Stimulated activated CD4-positive, alpha-beta T cell treated with anti-CD3 and anti-CD28 coated beads, Interleukin-2, amount 100 ng/mL, for 4 hours (primary cell): ENCODE data around the gene GRK6.

Experiments used
- DNase-seq: peaks from one replicate; pipeline ENCODE4 v3.0.0-alpha.2; 2020; ENCODE audit warnings: low read depth

GRK6 gene

DNA sequence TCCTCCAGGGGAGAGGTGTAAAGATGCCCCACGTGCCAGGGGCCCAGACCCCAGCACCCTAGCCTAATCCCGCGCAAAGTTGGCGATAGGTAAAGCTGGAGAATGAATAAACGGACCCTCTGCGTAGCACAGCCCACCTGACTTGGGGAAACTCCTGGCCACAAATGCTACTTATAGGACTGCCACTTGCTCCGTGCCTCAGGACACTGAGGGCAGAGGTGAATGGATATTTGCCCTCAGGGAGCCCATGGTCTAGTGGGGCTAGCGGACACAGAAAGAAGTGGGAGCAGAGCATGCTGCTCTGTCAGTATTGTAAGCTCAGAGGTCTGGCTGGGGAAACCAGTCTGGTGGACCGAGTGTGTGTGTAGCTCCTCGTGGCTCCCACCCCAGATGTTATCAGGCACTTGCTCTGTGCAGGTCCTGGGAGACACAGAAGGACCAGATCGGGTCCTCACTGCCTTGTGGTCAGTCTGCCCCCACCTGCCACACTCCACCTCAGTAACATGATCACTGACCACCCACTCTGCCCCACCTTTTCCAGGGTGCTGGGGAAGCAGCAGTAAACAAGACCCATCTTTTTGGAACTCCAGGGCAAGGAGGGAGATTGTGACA lies 841 bp downstream of the GRK6 start:
- DNase-seq: no peak

DNA sequence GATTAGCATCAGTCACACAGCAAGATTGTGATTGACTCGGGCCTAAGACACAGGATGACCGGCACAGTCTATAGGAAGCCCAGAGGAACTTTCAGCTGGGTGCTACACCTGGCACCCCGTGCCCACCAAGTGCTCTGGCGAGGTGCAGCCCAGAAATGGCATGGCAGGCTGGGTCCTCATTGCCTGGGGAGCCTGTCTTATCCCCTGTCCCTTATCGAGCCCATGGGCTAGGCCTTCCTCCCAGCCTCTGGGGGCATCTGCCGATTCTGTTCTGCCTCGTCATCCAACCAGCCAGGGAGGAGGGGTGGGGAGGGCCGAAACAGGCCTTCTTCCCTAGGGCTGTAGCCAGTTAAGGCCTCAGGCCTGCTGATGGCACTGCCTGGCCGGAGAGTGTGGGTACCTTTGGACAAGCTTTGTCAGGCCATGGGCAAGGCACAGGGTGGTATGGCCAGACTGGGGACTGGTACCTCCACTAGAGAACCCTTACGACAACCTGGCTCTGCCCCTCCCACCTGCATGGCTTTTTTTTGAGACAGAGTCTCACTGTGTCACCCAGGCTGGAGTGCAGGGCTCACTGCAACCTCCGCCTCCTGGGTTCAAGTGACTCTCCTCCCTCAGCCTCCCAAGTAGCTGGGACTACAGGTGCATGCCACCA lies 1.6 kb downstream of the GRK6 start:
- DNase-seq: no peak

DNA sequence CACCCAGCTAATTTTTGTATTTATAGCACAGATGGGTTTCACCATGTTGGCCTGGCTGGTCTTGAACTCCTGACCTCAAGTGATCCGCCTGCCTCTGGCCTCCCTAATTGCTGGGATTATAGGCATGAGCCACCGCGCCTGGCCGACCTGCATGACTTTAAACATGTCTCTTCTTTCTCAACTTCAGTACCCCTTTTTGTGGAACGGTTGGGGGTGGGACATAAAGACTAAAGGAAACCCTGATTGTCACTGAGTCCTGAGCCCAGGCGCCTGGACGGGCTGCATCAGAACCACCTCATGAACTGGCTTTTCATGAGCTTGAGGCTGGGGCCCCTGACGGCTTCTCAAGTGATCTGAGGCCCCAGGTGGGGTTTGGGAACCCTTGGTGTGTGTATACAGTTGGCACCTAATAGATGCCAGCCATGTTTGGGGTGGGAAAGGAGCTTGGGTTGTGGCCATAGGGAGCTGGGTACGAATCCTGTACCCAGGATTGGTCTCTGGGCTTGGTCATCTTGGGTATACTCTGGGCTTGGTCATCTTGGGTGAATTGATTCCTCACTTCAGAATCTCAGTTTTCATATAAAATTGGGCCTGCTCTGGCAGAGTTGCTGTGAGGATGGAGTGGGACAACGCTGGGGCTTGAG lies 2.2 kb downstream of the GRK6 start:
- no peak for DNase-seq

DNA sequence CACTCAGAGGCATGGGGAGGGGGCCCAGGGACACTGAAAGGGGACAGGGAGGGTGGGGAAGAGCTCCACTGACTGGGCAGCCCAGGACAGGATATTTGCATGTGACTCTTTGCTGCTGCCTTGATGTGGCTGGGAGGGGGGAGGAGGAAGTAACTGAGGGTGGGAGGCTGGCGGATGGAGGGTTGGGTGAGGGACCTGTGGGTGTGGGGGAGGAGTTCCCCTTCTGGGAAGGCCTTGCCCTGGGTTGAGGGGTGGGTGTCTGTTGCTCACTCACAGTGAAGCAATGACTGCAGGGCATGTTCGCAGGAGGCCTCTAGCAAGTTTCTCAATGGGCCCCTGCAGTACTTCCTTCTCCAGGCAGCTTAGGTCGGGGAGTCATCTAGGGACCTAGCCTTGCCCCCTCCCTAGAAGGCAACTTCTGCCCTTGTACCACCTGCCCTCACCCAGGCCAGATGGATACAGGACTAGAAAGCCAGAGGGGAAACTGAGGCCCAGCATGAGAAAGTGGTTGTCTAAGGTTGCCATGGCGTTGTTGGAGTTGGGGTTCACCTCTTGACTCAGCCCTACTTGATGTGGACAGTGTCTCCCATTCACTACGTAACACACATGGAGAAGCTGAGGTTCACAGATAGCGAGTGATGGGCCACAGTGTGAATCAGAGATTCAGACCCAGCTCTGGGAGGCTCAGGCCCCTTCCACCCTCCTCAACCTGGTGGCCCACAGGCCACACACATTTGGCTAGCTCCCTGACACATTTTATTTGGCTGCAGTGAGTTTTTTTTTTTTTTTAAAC lies 3.0 kb downstream of the GRK6 start:
- peak; percentile 90 for DNase-seq

DNA sequence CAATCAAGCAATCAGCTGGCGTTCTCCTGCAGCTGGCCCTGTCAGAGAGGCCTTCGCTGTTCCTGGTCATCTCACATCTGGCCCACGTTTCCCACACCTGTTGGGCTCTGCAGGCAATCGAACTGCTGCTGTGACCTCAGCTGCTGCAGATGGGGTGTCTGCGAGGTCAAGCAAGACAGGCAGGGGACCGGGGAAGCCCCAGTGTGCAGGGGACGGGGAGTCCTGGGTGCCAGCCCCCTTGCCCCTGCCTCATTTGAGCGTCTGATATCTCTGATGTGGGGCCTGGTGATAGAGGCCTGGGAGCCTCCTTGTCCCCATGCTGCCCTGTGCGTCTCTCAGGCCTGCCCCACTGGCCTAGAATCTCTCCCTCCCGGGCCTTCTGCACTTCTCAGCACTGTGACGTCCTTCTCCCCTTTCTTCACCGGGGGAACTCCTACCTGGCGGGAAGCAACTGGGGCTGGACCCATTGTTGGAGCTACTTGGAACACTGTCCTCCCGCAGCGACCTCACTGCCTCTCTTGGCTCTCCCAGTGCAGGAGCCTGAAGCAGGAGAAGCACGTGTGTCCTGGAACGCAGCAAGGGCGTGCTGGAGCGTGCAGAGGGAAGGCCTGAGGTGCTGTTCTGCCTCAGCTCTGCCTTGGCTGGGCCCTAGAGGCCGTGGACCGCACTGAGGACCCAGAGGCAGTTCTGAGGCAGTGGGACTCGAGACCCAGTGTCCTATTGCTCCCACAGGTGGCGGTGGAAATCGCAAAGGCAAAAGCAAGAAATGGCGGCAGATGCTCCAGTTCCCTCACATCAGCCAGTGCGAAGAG lies 3.9 kb downstream of the GRK6 start:
- DNase-seq: no peak

DNA sequence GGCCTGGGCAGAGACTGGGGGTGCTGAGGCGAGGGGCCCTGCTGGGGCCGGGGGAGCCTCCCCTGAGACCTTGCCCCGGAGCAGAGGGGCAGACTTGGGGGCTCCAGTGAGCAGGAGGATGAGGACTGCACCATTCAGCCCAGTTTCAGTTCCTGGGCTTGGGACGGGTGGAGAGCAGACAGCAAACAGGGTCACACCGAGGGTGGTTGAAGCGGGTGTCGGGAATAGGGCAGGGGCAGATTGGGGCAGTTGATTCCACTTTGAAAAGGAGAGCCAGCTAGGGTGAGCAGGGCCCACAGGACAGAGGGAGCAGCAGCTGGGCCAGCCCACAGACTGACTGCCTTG lies 4.5 kb downstream of the GRK6 start:
- DNase-seq: no peak

DNA sequence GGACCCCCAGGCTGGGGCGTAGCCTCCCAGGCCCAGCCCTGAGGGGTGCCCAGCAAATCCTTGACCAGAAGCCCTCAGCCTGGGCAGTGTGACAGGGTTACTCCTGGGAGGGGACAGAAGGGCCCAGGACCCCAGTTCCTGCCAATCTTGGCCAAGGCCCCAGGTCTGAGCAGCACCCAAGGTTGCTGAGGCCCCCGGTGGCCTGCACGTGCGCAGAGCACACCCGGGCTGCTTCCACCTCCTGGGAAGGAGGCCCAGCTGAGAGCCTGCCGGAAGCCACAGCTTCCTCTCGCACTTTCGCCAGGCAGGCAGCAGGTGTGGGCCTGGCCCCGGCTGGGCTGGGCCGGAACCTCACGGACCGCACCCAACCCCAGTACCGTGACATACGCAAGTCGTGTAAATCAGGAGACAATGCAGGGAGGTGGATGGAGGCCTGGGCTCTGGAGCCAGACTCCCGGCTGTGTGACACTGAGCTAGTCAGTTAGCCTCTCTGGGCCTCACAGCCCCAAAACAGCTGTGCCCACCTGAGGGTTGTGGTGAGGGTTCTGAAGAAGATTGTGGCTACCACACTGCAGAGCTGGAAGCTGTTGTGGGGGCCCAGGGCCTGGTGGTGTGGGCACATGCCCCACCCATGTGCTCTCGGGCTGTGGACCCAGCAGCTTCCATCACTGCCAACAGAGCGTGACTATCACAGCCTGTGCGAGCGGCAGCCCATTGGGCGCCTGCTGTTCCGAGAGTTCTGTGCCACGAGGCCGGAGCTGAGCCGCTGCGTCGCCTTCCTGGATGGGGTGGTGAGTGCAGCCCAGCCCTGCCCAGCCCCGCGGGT lies 5.1 kb downstream of the GRK6 start:
- DNase-seq: no peak

DNA sequence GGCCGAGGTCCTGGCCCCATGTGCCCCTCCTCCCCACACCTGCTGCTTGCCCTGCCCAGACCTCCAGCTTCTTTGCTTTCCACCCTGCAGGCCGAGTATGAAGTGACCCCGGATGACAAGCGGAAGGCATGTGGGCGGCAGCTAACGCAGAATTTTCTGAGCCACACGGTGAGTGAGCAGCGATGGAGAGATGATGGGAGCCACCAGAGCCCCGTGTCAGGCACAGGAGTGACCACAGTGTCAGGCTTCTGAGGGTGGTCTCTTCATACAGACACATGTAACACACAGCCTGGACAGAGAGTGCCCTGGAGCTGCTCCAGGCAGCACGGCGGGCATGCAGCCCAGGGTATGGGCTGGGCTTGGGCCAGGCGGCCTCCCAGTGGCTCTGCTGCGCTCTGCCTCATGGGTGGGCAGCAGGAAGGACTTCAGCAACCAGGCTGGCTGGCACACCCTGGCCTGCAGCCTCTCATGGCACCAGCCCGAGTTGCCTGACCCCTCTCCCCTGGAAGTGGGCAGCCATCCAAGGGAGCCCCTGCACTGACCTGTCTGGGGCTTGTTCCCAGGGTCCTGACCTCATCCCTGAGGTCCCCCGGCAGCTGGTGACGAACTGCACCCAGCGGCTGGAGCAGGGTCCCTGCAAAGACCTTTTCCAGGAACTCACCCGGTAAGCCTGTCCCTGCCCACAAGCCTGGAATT lies 5.8 kb downstream of the GRK6 start:
- no peak for DNase-seq

DNA sequence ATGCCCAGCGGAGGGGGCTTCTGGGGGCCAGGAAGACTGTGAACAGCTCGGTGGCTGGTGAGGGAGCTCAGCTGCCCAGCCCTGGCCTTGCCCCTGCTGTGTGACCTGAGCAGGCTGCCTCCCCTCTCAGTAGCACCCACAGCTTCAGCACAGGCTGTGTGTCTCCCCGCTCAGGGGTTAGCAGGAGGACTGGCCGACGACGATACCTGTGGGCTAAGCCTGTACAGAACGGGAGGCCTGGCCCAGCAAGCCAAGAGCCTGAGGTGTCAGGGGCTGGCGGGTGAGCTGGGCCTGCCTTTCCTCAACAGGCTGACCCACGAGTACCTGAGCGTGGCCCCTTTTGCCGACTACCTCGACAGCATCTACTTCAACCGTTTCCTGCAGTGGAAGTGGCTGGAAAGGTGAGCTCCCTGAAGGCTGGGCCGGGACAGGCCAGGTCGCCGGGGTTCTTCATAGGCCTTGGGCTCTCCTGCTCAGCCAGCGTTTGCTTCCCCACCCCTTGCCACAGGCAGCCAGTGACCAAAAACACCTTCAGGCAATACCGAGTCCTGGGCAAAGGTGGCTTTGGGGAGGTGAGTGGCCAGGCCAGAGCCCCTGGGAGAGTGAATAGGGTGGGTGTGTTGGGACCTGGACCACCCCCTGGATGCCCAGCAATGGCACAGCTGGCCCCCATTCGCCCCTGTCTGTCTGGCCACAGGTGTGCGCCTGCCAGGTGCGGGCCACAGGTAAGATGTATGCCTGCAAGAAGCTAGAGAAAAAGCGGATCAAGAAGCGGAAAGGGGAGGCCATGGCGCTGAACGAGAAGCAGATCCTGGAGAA lies 6.6 kb downstream of the GRK6 start:
- no peak for DNase-seq

DNA sequence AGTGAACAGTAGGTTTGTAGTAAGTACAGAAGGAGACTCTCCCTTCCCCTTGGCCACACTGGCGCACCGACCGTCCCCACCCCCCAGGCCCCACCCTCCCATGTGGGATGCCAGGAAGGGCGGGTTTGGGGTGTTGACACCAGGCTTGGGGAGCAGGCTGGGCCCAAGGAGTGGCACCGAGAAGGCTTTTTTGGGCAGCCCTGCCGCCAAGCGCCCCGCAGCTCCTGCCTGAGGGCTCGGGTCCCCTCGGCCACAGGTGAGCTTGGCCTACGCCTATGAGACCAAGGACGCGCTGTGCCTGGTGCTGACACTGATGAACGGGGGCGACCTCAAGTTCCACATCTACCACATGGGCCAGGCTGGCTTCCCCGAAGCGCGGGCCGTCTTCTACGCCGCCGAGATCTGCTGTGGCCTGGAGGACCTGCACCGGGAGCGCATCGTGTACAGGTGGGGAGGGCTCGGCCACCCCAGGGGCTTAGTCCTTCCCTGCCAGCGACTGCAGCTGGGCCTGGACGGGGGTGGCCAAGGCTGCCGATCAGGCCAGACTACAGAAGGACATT lies 7.3 kb downstream of the GRK6 start:
- no peak for DNase-seq

DNA sequence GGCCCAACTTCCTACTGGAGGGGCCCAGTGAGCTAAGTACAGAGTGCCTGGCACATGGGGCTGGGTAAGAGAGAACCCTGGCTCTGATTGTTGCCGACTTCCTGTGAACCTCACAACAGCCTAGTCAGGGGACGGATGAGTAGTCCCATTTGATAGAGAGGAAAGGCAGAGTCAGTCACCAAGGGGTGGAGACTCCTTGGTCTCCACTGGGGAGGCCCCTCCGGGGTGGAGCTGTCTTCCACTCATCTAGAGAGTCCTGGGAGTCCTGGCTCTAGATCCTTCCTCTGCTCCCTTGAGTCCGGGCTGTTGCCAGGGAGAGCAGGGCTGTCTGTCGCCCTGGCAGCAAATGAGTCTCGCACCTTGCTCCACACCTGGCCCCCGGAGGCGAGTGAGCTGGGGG lies 8.0 kb downstream of the GRK6 start:
- DNase-seq: peak; percentile 59

DNA sequence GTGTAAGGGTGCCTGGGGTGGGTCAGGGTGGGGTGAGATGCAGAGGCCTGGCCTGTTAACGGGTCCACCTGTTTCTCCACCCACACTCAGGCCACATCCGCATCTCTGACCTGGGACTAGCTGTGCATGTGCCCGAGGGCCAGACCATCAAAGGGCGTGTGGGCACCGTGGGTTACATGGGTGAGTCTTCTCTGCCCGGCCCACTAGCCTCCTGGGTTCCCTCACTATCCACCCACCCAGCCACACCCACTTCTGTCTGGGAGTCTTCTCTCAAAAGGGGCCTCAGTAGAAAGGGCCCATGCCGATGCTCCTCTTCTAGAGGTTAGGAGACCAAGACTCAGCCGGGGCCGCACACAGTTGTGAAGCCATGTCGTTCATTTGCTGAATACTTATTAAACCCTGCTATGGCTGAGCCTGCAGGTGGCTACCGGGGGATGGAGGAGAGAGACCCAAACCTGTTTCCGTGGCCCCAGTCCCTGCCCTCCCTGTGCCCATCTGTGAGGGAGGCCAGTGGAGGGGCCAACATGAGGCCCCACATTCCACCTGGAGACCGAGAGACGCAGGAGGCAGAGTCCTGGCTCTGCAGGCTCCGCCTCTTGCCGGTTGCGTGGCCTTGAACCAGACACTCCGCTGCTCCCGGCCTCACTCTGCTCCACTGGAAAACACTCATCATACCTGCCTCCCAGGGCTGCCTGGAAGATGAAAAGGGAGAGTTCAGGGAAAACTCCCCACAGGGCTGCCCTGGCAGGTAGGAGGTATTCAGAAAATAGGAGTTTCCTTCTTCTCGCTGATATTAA lies 8.7 kb downstream of the GRK6 start:
- no peak for DNase-seq

DNA sequence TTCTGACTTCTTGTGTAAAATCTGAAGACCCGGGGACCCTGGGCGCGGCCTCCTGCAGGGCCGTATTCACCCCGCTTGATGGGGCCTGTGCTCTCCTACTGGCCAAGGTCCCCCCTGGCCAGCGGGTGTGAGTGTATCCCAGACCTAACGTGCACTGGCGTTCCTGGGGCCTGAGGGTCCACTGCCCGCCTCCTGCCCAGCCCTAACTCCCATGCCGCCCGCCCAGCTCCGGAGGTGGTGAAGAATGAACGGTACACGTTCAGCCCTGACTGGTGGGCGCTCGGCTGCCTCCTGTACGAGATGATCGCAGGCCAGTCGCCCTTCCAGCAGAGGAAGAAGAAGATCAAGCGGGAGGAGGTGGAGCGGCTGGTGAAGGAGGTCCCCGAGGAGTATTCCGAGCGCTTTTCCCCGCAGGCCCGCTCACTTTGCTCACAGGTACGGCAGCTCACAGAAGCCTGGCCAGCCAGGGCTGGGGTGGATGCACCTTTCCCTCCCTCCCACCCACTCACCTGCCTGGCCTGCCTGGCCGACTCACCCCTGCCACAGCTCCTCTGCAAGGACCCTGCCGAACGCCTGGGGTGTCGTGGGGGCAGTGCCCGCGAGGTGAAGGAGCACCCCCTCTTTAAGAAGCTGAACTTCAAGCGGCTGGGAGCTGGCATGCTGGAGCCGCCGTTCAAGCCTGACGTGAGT lies 9.5 kb downstream of the GRK6 start:
- no peak for DNase-seq

DNA sequence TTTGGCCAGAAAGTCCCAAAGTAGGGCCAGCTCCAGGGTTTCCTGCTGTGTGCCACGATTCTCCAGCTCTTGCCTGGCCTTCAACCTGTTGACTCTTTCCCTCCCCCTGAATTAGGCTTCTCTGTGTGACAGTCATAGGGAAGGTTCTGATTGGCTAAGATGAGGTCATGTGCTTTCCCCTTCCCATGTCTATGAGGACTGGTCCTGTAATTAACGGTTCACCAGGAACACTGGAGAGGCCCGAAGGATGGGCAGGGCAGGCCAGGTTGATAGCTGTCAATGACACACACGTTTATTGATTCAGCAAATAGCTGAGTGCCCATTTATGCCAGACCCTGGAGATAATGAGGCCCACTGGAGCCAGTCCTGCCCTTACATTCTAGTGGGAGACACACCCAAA lies 11.1 kb downstream of the GRK6 start:
- no peak for DNase-seq

DNA sequence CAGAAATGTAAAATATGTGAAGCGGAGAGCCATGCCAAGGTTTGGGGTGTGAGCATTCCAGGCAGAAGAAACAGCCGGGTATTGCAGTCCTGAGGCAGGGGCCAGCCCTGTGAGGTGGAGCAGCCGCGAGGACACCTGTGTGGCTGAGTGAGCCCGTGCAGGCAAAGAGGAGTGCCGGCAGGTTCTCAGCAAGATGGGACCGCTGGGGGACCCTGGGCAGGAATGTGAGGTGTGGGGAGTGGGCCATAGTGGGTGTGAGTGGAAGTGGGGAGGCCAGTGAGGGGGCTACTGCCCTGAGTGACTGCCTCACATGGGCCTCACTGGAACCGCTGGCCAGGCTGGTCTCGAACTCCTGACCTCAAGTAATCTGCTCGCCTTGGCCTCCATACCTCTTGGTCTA lies 12.0 kb downstream of the GRK6 start:
- DNase-seq: no peak

DNA sequence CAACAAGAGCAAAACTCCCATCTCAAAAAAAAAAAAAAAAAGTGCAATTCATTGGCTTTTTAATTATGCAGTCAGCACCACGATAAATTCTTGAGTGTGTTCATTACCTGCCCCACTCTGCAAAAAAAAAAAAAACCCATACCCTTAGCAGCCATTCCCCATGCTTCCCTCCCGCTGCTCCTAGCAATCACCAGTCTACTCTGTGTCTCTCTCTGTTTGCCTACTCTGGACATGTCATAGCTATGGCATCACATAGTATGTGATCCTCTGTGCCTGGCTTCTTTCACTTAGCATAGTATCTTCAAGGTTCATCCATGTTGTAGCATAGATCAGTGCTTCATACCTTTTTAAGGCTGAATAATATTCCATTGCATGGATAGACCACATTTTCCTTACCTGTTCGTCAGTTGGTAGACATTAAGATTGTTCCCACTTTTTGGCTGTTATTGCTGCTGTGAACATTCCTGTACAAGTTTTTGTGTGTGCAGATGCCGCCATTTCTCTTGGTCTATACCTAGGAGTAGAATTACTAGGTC lies 13.1 kb downstream of the GRK6 start:
- DNase-seq: no peak

DNA sequence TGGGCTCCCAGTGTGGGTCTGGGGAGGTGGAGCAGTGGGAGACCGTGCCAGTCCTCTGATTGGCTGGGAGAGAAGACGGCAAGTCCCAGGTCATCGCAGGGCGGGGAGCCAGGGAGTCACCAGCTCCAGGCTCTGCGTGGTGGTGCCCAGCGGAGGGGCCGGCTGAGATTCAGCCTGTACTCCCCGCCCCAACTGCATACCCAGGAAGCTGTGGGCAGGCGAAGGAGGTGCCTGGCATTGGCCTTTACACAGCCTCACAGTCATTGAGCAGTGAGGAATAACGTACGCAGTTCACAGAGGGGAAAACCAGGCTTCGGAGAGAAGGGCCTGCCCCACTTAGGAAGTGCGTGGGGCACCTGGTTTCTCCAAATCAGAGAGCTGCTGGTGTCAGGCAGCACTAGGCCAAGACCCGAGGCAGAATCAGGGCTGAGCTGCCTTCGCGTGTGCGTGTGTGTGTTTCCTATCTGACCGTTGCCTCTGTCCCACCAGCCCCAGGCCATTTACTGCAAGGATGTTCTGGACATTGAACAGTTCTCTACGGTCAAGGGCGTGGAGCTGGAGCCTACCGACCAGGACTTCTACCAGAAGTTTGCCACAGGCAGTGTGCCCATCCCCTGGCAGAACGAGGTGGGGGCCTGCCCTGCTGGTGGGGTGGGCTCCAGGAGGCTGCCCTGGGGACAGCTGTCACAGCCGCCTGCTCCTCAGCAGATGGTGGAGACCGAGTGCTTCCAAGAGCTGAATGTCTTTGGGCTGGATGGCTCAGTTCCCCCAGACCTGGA lies 13.9 kb downstream of the GRK6 start:
- no peak for DNase-seq
